CD4-positive, alpha-beta T cell treated with Interleukin-1 beta for 1 hour (primary cell): ENCODE results near the gene BPIFB1.

Experiments
- DNase-seq, 2 donors: peaks; one replicate each; pipeline ENCODE4 v3.0.0-alpha.2; 2020 to 2022

BPIFB1 gene

GRCh38 chr20:33282991-33283555 lies at the start of gene BPIFB1:
Gene BPIFB1, plus strand, starts transcription at chr20:33283214. Its CDS starts 2,860 bp downstream, at chr20:33286074.
- no peak for DNase-seq

- DNase-seq: no peak
These were observed 49.0 kb upstream of the BPIFB1 start for GRCh38 chr20:33234050-33234449.

GRCh38 chr20:33235696-33236095 lies 47.3 kb upstream of the BPIFB1 start, which contains the start of gene BPIFA1:
Gene BPIFA1, plus strand, starts transcription at chr20:33235996. Its CDS starts 1,716 bp downstream, at chr20:33237712.
- DNase-seq: no peak

- no peak for DNase-seq
These were observed 46.7 kb upstream of the BPIFB1 start for GRCh38 chr20:33236351-33236750.

GRCh38 chr20:33237989-33238388 lies 45.0 kb upstream of the BPIFB1 start:
- no peak for DNase-seq

- DNase-seq: no peak
These were observed 43.6 kb upstream of the BPIFB1 start for GRCh38 chr20:33239418-33239817.

GRCh38 chr20:33239979-33240736 lies 42.9 kb upstream of the BPIFB1 start:
- DNase-seq: no peak

GRCh38 chr20:33240923-33241322 lies 42.1 kb upstream of the BPIFB1 start:
- DNase-seq: no peak

- DNase-seq: no peak
These were observed 40.5 kb upstream of the BPIFB1 start for GRCh38 chr20:33242319-33243100.

GRCh38 chr20:33246077-33246476 lies 36.9 kb upstream of the BPIFB1 start:
- no peak for DNase-seq

GRCh38 chr20:33249456-33249855 lies 33.6 kb upstream of the BPIFB1 start:
- DNase-seq: no peak

- no peak for DNase-seq
These were observed 32.3 kb upstream of the BPIFB1 start for GRCh38 chr20:33250666-33251065.

- DNase-seq: no peak
These were observed 31.5 kb upstream of the BPIFB1 start for GRCh38 chr20:33251496-33251895.

GRCh38 chr20:33252460-33252859 lies 30.6 kb upstream of the BPIFB1 start:
- no peak for DNase-seq

GRCh38 chr20:33255005-33255404 lies 28.0 kb upstream of the BPIFB1 start:
- no peak for DNase-seq

GRCh38 chr20:33257237-33257636 lies 25.8 kb upstream of the BPIFB1 start:
- DNase-seq: no peak

- DNase-seq: no peak
These were observed 23.6 kb upstream of the BPIFB1 start for GRCh38 chr20:33259371-33259770.

GRCh38 chr20:33261465-33261864 lies 21.5 kb upstream of the BPIFB1 start:
- DNase-seq: no peak

GRCh38 chr20:33262658-33263065 lies 20.4 kb upstream of the BPIFB1 start:
- DNase-seq: peak in 1 of 2 donors; percentile 20

GRCh38 chr20:33263784-33264183 lies 19.2 kb upstream of the BPIFB1 start:
- no peak for DNase-seq

GRCh38 chr20:33267701-33268100 lies 15.3 kb upstream of the BPIFB1 start:
- DNase-seq: no peak

- DNase-seq: no peak
These were observed 10.7 kb upstream of the BPIFB1 start for GRCh38 chr20:33272155-33272873.
